SIG-M5 treated with dmso at 0.1 percent for 504 hours (cell line): ENCODE measurements around the gene AADACL2.
"Not testable (repeated sequence)": the region's sequence is repeated elsewhere in the genome, so short reads cannot be mapped to it uniquely, and the experiment has no call there.

ENCODE experiments used
- DNase-seq: peaks from one replicate; lab custom pipeline; 2025; ENCODE audit not compliant: unreplicated experiment; lab: John Stamatoyannopoulos, UW

The AADACL2 gene

DNA sequence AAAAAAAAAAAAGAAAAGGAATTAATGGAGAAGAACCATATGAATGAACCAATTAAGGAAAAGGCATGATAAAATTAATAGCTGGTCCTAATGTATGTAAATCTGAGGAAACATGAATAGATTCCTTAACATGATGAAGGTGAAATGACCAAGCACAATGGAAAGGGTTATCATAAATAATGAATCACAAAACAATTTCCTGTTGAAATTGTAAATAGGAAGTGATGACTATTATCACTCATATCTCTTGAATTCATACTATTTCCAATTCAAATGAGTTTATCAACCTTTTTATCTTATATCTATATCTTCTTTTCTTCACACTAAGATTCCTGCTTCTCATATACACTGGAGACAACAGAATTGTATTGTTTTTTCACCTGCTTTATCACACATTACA lies 32.0 kb downstream of the AADACL2 start:
- DNase-seq = no peak

DNA sequence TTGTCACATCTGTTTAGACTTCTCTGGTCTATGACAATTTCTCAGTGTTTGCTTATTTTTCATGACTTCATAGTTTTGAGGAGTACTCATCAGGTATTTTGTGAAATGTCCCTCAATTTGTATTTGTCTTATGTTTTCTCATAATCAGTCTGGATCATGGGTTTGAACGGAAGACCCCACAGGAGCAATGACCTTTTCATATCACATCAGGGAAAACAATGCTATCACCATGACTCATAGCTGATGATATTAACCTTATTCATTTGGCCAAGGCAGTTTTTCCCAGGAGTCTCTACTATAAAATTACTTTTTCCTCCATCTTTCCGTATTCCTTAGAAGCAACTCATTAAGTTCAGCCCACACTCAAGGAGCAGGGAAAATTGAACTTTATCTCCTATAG lies 32.7 kb downstream of the AADACL2 start:
- DNase-seq = no peak

DNA sequence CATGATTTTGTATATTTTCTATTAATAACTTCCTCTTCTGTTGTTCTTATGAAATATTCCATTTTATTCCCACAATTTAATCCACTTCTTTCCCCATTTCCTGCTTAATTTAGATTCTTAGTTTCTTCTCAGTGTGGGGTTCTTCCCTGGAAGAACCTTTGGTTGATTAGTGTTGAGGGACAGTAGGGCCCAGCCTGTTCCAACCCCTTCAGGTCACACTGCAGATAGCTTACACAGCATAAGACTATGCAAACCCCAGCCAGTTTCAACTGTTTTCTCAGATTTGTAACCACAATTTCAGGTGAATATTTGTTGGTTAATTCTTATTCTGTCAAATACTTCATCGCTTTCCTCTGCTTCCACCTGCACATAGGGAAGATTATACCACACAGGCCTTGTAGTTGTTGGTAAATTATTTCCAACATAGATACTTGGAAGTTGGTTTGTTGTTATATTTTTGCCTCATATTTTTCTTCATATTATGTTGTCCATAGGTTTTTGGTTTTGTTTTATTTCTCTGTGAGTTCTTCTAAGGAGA lies 34.7 kb downstream of the AADACL2 start:
- no peak for DNase-seq

DNA sequence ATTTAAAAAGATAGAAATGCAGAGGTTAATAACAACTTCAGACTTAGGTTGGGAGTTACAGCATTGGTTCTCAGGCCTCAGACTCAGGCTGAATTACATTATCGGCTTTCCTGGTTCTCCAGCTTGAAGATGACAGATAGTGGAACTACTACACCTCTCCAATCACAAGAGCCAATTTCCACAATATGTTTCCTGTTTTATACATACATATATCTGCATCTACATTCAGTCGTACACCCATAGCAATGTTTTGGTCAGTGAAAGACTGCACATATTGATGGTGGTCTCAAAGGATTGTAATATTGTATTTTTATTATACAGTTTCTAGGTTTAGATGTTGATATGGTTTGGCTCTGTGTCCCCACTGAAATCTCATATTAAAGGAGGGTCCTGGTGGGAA lies 35.4 kb downstream of the AADACL2 start:
- no peak for DNase-seq

DNA sequence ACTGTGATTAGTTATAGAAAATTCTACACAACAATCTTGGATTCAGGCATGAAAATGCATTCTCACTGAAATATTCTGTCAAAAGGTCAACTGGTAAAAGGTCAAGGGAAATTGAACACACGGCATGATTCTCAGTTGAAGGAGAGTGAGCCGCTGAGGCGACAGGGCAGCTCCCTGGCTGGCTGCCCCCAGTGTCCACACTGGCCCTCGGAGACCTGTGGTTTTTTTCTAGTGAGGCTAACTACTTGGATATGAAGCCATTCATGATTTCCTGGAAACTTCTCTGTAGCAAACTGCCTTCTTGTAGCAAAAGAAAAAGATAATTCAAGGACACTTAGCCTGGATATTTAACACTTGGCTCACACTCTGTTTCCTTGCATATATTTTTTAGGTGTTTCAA lies 37.2 kb downstream of the AADACL2 start:
- no peak for DNase-seq

DNA sequence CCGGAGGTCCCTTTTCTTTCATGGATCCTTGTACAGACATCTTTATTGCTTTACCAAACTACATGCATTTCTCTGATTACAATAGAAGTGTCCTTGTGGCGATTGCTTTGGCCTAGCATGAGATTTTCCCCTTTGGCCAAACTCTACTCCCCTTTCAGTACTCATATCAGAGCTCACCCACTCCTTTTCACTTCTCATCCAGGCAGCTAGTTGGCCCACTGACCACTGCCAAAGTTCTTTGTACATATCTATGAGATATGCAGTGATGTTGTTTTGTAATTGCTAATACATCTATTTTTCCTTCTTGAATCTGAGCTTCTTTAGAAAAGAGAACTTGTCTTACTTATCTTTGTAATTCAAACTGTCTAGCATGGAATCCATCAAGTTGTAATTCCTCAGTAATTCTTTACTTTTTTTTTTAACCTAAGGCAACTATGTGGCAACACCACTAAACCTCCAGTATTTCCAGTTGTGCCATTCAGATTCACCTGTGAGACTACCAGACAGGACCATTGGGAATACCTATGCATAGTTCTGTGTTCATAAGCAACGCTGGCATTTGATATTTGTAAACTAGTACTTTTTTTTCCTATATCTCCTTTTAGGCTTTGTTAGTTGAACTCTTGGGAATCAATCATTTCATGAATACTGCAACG lies 39.2 kb downstream of the AADACL2 start:
- no peak for DNase-seq

DNA sequence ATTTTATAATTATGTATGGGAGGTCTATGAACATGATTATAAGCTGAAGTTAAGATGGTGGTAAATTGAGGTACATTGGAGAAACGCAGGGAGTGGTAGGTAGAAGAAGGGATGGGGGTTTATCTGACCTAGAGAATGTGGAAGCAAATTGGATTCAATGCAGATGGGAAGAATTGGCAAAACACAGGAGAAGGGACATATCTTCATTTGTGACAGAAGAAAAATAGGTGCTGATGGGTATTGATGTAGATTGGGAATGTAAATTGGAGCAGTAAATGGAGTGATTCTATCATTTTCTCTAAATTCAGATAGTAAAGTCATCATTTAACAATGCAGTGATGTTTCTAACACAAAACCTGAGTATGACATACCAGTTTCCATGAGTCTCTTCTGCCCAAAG lies 40.5 kb downstream of the AADACL2 start:
- DNase-seq = no peak

DNA sequence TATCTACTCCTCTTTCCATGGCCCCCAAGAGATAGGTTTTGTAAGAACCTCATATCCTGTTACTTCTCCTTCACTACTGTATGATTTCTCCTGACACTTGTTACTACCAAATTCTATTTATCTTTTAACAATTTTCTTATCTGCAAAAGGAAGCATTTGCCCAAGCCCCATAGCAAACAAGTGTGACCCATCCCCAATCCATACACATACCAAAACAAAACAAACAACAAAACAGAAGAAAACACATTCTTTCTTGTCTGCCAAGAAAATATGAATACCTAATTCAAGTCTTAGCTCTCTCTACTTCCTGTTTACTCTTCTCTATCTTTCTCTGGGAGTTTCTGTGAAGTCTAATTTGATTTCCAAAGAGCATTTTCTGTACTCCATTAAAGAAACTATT lies 41.2 kb downstream of the AADACL2 start:
- DNase-seq = no peak

DNA sequence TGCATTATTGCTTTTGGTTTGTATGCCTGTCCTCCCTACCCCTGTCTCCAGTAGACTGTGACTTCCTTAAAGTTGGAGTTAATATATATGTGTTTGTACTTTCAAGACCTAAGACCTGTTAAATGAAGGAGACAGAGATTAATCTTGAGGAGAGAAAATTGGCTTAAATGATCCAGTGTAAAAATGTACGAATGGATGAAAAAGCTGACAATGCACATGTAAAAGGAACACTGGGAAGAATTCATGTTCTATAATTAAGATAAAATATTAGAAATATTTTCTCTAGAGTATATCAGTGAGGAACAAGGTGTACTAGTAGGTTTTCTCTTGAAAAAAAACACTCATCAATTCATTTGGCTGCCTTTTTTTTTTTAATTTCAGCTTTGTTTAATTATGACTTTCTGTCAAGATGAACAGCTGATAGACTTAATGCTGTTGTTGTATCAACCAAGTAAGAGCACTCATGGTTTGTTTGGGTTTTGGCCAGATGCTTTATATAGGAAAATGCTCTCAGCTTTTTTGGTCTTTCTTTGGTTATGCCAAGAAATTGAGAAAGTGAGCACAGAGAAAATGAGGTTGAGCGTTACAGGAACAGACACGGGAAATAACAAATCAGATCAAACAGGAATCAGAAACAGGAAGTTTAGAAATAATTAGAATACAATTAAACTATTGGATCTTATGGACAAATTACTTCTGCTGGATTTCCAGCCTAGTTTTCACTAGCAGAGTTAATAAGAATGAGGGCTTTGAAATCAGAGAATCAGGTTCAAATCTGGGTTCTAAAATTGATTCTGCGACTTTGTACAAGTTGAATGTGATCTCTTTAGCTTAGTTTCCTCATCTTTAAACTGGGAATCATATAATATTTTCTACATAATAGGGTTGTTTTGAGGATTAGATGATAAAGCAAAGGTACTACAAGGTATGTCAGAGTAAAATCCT lies 41.9 kb downstream of the AADACL2 start:
- DNase-seq = no peak

DNA sequence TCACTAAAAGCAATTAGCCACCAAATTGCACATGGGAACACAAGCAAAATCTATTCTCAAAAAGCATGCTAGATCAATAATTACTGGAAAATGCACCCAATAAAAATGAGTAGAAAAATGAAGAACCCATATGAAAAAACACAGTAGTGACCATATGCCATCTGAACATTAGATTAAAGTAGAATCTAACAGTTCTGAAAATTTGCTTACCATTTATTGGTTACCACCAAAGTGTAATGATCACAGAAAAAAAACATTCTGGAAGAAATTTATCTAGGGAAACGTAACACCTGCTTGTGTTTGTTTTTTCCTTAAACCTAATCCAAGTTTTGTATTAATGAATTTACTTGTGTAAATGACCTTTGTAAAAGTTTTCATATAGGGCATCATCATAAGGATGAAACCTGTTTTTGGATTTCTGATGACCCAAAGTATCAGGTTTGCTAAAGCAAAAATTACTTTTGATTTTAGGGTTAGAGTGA lies 42.6 kb downstream of the AADACL2 start:
- DNase-seq = no peak

DNA sequence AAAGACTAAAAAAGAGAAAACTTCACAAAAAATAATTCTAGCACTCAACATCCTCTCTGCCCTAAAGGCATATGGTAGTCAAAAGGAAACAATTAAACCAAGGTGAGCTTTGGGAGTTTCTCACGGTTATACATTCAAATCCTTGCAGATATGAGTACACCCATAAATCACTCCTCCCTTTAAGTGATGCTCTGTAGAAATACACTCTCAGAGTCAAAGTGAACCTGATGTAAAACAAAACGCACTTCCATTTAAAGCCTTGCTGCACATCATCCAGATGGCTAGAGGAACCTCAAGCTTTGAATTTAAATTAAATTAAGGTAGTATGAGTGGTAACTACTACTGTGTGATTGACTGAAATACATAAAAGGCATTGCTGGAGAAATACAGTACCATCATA lies 44.2 kb downstream of the AADACL2 start:
- DNase-seq = no peak

DNA sequence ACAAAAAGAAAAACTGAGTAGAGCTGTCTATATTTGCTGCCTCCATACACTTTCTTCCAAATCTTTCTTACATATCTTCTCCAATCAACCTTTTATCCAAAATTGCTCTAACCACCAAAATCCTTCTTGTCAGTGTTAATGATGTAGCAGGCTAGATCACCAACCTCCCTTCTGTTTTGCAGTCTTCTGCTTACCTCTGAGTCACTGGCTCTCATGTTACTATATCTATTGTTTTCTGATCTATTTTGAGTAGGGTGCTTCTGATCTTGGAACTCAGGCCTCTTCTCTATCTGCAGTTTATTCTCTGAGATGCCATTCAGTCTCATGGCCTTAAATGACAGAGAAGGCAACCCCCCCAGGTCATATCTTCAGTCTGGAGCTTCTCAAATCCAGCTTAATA lies 53.9 kb downstream of the AADACL2 start:
- DNase-seq = no peak

DNA sequence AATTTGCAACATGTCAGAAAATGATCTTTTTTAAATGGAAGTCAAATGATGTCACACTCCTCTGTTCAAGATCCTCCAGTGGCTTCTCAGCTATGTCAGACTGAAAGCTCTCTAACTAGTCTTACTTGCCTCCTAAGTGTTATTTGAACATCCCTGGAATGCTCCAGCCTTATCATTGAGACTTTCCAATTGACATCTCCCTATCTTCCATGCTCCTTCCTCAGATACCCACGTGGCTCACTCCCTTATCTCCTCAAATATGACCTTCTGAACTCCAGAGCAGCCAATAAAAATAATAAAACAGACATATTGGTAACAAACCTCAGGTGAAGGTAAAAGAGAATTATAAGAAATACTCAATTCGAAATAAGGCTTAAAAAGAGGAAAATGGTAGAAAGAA lies 54.7 kb downstream of the AADACL2 start:
- no peak for DNase-seq

DNA sequence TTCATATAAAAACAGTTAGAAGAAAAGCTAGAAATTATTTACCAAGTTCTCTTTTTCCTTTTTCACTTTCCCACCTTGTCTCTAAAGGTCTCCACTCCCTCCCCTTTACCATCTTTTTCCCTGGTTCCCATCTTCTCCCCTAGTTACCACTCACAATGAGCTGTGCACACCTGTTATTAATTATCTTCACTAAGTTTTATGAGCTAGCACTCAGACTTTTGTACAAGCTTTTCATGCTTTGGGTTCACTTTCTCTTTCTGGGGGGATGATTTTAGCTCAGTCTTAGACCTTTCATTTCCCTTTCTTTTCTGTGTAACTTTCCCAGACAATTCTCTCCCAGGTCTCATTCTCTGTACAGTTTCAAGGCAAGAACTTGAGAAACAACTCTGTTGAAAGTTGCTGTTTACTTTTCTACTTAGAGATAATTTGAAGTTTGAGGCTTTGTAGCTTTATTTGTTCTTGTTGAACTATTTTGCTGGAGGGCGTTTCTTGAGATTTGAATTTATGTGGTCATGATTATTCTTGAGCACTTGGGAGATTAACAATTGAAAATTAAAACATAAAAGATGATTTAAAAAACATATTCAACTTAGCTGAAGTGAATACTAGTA lies 56.2 kb downstream of the AADACL2 start:
- DNase-seq = peak; percentile 48

DNA sequence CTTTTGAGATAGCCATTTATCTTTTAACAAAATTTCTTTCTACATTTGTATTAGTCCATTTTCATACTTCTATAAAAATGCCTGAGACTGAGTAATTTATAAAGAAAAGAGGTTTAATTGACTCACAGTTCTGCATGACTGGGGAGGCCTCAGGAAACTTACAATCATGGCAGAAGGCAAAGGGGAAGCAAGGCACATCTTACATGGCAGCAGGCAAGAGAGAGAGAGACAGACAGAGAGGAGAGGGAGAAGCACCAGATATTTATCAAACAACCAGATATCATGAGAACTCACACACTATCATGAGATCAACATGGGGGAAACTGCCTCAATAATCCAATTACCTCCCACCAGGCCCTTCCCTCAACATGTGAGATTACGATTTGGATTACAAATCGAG lies 57.0 kb downstream of the AADACL2 start:
- DNase-seq = not testable (repeated sequence)

DNA sequence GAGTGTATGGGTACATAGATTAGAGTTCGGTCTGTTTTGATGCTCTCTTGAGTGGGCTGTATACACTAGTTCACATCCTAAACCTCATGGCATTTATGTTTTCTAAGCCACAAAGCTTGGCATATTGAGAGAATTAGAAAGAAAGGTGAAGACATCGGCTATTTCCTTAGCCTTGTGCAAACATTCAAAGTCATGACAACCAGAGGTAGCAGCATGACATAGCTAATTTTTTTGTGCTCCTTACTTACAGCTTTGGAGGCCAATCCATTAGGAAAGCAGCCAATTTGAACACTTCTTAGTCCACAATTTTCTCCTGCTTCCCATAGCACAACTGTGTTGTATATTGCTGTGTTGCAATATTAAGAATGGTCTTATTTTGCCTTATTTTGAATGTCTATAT lies 58.7 kb downstream of the AADACL2 start:
- DNase-seq = no peak

DNA sequence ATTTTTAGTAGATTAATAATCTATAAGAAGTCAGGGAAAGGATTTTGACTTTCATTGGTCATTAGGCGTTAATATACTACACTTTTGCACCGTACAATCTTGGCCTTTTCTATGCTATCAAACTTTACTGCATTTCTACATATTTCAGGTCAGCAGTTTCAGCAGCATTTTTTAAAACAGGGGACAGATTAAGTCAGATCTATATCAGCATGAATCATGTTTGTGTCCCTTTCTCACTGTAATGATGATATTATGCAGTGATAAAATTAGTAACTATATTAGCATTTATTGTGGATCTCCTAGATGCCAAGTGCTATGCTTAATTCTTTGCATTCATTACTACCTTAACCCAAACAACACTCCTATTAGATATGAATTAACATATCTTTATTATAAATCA lies 59.9 kb downstream of the AADACL2 start:
- no peak for DNase-seq

DNA sequence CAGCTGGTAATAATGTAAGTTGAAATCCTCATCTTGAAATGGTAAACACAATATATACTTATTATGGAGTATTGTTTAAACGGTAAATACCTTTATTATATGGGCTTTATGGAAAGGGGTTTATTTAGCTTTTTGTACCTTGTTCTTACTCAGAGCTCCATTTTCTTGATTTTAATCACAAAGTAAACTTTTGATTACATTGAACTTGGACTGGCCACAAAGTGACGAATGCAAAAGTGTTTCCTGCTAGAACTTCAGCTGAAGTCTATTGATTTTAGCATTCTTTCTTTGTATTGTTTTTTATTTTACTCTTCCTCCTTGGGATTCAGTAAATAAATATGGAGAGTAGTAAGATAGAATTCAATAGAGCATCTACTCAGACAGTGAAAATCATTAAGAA lies 60.4 kb downstream of the AADACL2 start:
- no peak for DNase-seq

DNA sequence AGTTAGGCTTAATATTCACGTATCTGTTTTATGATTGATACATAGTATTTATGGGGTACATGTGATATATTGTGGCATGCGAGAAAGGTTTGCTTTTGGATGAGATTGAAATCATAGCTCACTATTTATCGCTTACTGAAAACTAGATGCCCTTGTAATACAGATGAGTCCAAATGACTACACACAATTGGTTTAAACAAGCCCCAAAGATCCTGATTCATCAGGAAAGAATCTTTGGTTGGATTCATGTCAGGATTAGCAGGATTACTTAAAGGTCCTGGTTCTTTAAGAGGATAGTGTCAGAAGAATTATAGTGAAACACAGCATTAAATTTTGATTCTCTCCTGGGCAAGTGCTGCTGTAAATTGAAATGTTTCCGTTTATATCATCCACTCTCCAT lies 61.5 kb downstream of the AADACL2 start:
- DNase-seq = no peak

DNA sequence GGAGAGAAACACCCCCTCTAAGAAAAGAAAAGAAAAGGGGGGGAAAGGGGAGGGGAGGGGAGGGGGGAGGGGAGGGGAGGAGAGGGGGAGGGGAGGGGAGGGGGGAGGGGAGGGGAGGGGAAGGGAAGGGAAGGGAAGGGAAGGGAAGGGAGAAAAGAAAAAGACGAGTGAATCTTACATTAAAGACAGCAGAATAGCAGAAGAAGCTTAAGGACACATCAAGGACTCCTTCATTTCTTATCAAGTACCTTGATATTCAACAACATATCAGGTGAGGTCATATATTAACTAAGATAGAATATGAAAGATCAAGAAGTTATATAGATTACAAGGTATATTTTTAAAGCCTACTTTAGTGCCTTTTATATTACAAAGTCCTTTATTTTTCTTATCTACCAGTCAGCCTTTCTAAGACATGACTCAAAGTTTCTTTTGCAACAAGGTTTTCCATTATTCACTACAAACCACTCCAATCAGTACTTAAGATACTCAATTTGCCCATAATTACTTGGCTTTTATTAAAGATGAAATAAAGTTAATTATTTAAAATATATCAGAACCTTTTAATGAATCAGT lies 62.5 kb downstream of the AADACL2 start:
- DNase-seq = no peak

DNA sequence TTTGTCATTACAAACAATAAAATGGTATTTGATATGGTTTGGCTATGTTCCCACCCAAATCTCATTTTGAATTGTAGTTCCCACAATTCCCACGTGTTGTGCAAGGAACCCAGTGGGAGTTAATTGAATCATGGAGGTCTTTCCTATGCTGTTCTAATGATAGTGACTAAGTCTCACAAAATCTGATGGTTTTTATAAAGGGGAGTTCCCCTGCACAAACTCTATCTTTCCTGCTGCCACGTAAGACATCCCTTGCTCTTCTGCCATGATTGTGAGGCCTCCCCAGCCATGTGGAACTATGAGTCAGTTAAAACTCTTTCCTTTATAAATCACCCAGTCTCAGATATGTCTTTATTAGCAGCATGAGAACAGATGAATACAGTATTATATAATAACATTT lies 64.7 kb downstream of the AADACL2 start:
- DNase-seq = no peak
